ENCODE measurements around the gene BCAS3.

GRCh38 chr17:61216066-61216465, 538.4 kb downstream of the BCAS3 start:
- TF ChIP-seq POLR2A (IDR thresholded peaks at IDR 0.05) (no peak), CTCF (IDR thresholded peaks at IDR 0.05) (no peak)

Measured in heart left ventricle (tissue), 13 donors.